ENCODE results near the gene ERN1. TPM values are rescaled to one million over a fixed set of nuclear protein-coding genes. Genes with fewer than 3 reads are reported as not detected.
A peak's percentile ranks its signal among the peaks of the same experiment; 100 is the strongest.

ERN1 gene
- total and polyA plus RNA-seq, 2 donors = 5.9 to 7.4 TPM

- Histone ChIP-seq H3K27me3 (ENCODE audit: control insufficient read depth in 2 of 2, insufficient read depth in 1 of 2, low read length in 1 of 2) (no peaks in the 10 kb centered on the region), H3K36me3 (ENCODE audit: control insufficient read depth in 2 of 2, insufficient read depth in 2 of 2, low read length in 1 of 2) (peaks cover 43 to 44% of the 10 kb centered on the region in 2 donors), H3K4me1 (ENCODE audit: control insufficient read depth in 2 of 2, insufficient read depth in 2 of 2, low read length in 2 of 2) (peaks cover 0 to 5% of the 10 kb centered on the region in 2 donors), H3K4me3 (ENCODE audit: low read length in 2 of 2) (no peak overlapping the region), H3K9me3 (ENCODE audit: control insufficient read depth in 2 of 2, insufficient read depth in 1 of 2, low read length in 1 of 2) (peaks cover 0 to 4% of the 10 kb centered on the region in 2 donors), H3K27ac (ENCODE audit: low read depth in 1 of 2, low read length in 1 of 2) (peak overlapping the region in 1 of 2 donors; percentile 41)
- WGBS = 87% methylated on average over 13 of the region's 13 CpGs
- no peak for DNase-seq (ENCODE audit: low read depth in 6 of 9, low spot score in 9 of 9)
Observed at GRCh38 chr17:64006361-64007088, 123.4 kb downstream of the ERN1 start.

- no peaks in the 10 kb centered on the region for H3K27me3 ChIP-seq (ENCODE audit: control insufficient read depth in 2 of 2, insufficient read depth in 1 of 2, low read length in 1 of 2)
- H3K36me3 ChIP-seq (ENCODE audit: control insufficient read depth in 2 of 2, insufficient read depth in 2 of 2, low read length in 1 of 2) = peaks cover 43 to 44% of the 10 kb centered on the region in 2 donors
- peaks cover 0 to 5% of the 10 kb centered on the region in 2 donors for H3K4me1 ChIP-seq (ENCODE audit: control insufficient read depth in 2 of 2, insufficient read depth in 2 of 2, low read length in 2 of 2)
- no peak overlapping the region for H3K27ac ChIP-seq (ENCODE audit: low read depth in 1 of 2, low read length in 1 of 2)
- no peak for DNase-seq (ENCODE audit: low read depth in 6 of 9, low spot score in 9 of 9)
- peaks cover 0 to 4% of the 10 kb centered on the region in 2 donors for H3K9me3 ChIP-seq (ENCODE audit: control insufficient read depth in 2 of 2, insufficient read depth in 1 of 2, low read length in 1 of 2)
- no peak overlapping the region for H3K4me3 ChIP-seq (ENCODE audit: low read length in 2 of 2)
- WGBS = 80% methylated on average over 6 of the region's 6 CpGs
Observed at GRCh38 chr17:64005734-64006167, 124.2 kb downstream of the ERN1 start.

DNA sequence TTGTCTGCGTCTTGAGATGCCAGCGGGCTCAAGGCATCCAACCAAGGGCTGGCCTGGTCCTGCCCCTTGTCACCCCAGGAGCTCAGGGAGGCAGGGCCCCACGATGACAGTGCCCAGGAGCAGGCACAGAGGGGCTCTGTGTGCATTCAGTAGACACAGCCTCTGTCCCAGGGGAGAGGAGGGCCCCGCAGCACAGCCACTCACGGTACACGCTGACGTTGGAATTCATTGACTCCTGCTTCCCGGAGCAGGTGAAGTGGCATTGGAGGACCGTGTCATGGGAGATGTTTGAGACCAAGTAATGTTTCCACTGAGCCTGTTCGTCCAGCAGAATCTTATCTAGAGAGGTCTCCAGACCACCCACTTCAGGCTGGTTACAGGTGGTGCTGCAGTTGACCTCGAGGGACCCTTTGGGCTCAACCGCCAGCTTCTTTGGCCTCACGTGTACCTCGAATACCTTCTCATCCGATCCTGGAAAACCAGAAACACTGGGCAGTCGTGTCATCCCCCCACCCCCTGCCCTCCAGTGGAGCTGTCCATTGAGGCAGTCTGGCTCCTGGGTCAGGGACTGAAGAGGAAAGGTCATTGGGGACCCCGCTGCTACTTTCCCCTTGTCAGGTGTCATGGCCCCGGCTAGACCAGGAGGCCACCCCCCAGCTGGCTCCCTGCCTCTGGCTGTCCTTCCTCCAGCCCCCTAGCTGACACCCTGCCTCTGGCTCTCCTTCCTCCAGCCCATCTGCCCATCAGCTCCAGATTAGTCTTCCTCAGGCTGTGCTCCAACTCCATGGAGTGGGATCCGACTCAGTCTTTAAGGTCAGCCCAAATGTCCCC, 124.8 kb downstream of the ERN1 start:
- Histone ChIP-seq H3K9me3 (ENCODE audit: control insufficient read depth in 2 of 2, insufficient read depth in 1 of 2, low read length in 1 of 2) (peaks cover 0 to 4% of the 10 kb centered on the region in 2 donors), H3K27ac (ENCODE audit: low read depth in 1 of 2, low read length in 1 of 2) (no peak overlapping the region), H3K4me1 (ENCODE audit: control insufficient read depth in 2 of 2, insufficient read depth in 2 of 2, low read length in 2 of 2) (peaks cover 0 to 5% of the 10 kb centered on the region in 2 donors), H3K4me3 (ENCODE audit: low read length in 2 of 2) (no peak overlapping the region), H3K36me3 (ENCODE audit: control insufficient read depth in 2 of 2, insufficient read depth in 2 of 2, low read length in 1 of 2) (peaks cover 43% of the 10 kb centered on the region in 2 donors), H3K27me3 (ENCODE audit: control insufficient read depth in 2 of 2, insufficient read depth in 1 of 2, low read length in 1 of 2) (no peaks in the 10 kb centered on the region)
- DNase-seq (ENCODE audit: low read depth in 6 of 9, low spot score in 9 of 9) = no peak
- 95% methylated on average over 19 of the region's 19 CpGs for WGBS

DNA sequence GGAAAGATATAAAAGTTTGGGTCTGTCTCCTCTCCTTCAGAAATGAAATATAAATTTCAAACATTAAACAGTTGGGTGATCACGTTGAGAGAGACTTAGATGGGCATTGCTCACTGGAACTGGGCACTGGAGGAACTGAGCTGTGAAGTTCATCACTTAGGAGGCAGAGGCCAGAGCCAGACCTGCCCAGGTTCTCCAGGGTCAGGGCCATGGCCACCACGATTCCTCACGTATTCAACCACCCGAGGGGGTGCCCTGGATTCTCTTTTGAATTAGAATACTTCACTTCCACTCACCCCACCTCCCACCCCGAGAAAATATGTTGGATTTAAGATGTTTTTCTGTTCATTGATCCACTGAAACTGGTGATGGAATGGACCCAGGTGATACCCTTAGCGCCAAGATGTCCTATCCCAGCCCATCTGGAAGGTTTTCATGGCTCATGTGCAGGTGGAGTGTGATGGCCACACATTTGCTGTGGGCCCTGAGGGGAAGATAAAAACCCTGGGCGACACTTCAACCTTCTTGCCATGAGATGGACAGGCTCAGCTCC, 125.7 kb downstream of the ERN1 start:
- Histone ChIP-seq H3K27ac (ENCODE audit: low read depth in 1 of 2, low read length in 1 of 2) (no peak overlapping the region), H3K4me1 (ENCODE audit: control insufficient read depth in 2 of 2, insufficient read depth in 2 of 2, low read length in 2 of 2) (peaks cover 0 to 7% of the 10 kb centered on the region in 2 donors)
- DNase-seq (ENCODE audit: low read depth in 6 of 9, low spot score in 9 of 9) = no peak

GRCh38 chr17:64003526-64004121, 126.3 kb downstream of the ERN1 start:
- Histone ChIP-seq H3K27me3 (ENCODE audit: control insufficient read depth in 2 of 2, insufficient read depth in 1 of 2, low read length in 1 of 2) (peaks cover 0 to 10% of the 10 kb centered on the region in 2 donors), H3K36me3 (ENCODE audit: control insufficient read depth in 2 of 2, insufficient read depth in 2 of 2, low read length in 1 of 2) (peaks cover 37 to 39% of the 10 kb centered on the region in 2 donors), H3K27ac (ENCODE audit: low read depth in 1 of 2, low read length in 1 of 2) (no peak overlapping the region), H3K4me3 (ENCODE audit: low read length in 2 of 2) (no peak overlapping the region), H3K9me3 (ENCODE audit: control insufficient read depth in 2 of 2, insufficient read depth in 1 of 2, low read length in 1 of 2) (no peaks in the 10 kb centered on the region), H3K4me1 (ENCODE audit: control insufficient read depth in 2 of 2, insufficient read depth in 2 of 2, low read length in 2 of 2) (peaks cover 6 to 14% of the 10 kb centered on the region in 2 donors)
- whole genome bisulfite sequencing = 95% methylated on average over 13 of the region's 13 CpGs
- DNase-seq (ENCODE audit: low read depth in 6 of 9, low spot score in 9 of 9) = no peak

More for the DNA sequence above, 125.7 kb downstream of the ERN1 start:
- no peaks in the 10 kb centered on the region for H3K9me3 ChIP-seq (ENCODE audit: control insufficient read depth in 2 of 2, insufficient read depth in 1 of 2, low read length in 1 of 2)
- WGBS = 97% methylated on average over 7 of the region's 7 CpGs
- no peak overlapping the region for H3K4me3 ChIP-seq (ENCODE audit: low read length in 2 of 2)
- peaks cover 0 to 4% of the 10 kb centered on the region in 2 donors for H3K27me3 ChIP-seq (ENCODE audit: control insufficient read depth in 2 of 2, insufficient read depth in 1 of 2, low read length in 1 of 2)
- peaks cover 39 to 43% of the 10 kb centered on the region in 2 donors for H3K36me3 ChIP-seq (ENCODE audit: control insufficient read depth in 2 of 2, insufficient read depth in 2 of 2, low read length in 1 of 2)

GRCh38 chr17:64002658-64003525, 127.1 kb downstream of the ERN1 start:
- H3K4me3 ChIP-seq (ENCODE audit: low read length in 2 of 2) = no peak overlapping the region
- no peak overlapping the region for H3K27ac ChIP-seq (ENCODE audit: low read depth in 1 of 2, low read length in 1 of 2)
- DNase-seq (ENCODE audit: low read depth in 6 of 9, low spot score in 9 of 9) = no peak
- H3K9me3 ChIP-seq (ENCODE audit: control insufficient read depth in 2 of 2, insufficient read depth in 1 of 2, low read length in 1 of 2) = no peaks in the 10 kb centered on the region
- peaks cover 37 to 39% of the 10 kb centered on the region in 2 donors for H3K36me3 ChIP-seq (ENCODE audit: control insufficient read depth in 2 of 2, insufficient read depth in 2 of 2, low read length in 1 of 2)
- 98% methylated on average over 22 of the region's 22 CpGs for WGBS
- peaks cover 10 to 20% of the 10 kb centered on the region in 2 donors for H3K4me1 ChIP-seq (ENCODE audit: control insufficient read depth in 2 of 2, insufficient read depth in 2 of 2, low read length in 2 of 2)
- H3K27me3 ChIP-seq (ENCODE audit: control insufficient read depth in 2 of 2, insufficient read depth in 1 of 2, low read length in 1 of 2) = peaks cover 0 to 17% of the 10 kb centered on the region in 2 donors

DNA sequence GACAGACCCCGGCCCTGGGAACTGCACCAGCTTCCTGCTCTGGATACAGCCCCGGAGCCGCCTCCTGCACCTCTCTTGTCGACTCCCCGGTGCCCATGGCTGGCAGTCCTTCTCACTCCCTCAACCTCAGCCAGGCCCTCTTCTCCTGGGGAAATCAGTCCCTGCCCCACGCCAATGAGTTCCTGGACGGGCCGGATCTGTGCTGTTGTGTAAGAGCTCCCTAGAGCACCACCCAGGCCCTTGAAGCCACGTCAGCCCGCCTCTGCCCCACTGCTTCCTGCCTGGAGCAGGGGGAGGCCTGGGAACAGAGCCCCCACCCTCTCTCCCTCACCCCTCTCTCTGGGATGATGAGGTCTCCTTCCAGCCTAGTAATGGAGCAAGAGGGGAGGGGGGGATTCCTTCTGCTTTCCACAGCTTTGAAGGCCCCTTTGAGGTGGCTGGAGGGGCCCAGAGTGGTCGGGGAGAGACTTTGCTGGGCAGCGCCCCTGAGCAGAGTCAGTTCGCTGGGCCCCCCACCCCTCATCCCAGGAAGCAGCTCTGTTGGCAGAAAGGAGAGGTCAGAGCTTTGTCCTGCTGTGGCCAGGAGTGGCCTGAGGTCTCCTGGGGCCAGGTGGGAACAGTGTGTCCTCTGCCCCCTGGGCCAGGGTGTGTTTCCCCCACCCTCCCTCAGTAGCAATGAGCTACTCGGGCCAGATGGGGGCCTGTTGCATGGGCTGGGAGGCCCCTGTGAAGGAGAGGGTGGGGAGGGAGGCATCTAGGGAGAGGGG, 128.0 kb downstream of the ERN1 start:
- Histone ChIP-seq H3K4me1 (ENCODE audit: control insufficient read depth in 2 of 2, insufficient read depth in 2 of 2, low read length in 2 of 2) (peaks cover 12 to 23% of the 10 kb centered on the region in 2 donors), H3K36me3 (ENCODE audit: control insufficient read depth in 2 of 2, insufficient read depth in 2 of 2, low read length in 1 of 2) (peaks cover 32 to 39% of the 10 kb centered on the region in 2 donors), H3K27me3 (ENCODE audit: control insufficient read depth in 2 of 2, insufficient read depth in 1 of 2, low read length in 1 of 2) (peaks cover 0 to 26% of the 10 kb centered on the region in 2 donors), H3K4me3 (ENCODE audit: low read length in 2 of 2) (no peak overlapping the region), H3K9me3 (ENCODE audit: control insufficient read depth in 2 of 2, insufficient read depth in 1 of 2, low read length in 1 of 2) (no peaks in the 10 kb centered on the region), H3K27ac (ENCODE audit: low read depth in 1 of 2, low read length in 1 of 2) (no peak overlapping the region)
- DNase-seq (ENCODE audit: low read depth in 6 of 9, low spot score in 9 of 9) = no peak
- WGBS = 95% methylated on average over 14 of the region's 14 CpGs
